OCI-M1 (cell line): ENCODE results near the gene PEDS1.
"Not testable (repeated sequence)": the region's sequence is repeated elsewhere in the genome, so short reads cannot be mapped to it uniquely, and the experiment has no call there.

Experiments
- DNase-seq: peaks from one replicate; lab custom pipeline; 2025; lab: John Stamatoyannopoulos, UW

PEDS1 gene

DNA sequence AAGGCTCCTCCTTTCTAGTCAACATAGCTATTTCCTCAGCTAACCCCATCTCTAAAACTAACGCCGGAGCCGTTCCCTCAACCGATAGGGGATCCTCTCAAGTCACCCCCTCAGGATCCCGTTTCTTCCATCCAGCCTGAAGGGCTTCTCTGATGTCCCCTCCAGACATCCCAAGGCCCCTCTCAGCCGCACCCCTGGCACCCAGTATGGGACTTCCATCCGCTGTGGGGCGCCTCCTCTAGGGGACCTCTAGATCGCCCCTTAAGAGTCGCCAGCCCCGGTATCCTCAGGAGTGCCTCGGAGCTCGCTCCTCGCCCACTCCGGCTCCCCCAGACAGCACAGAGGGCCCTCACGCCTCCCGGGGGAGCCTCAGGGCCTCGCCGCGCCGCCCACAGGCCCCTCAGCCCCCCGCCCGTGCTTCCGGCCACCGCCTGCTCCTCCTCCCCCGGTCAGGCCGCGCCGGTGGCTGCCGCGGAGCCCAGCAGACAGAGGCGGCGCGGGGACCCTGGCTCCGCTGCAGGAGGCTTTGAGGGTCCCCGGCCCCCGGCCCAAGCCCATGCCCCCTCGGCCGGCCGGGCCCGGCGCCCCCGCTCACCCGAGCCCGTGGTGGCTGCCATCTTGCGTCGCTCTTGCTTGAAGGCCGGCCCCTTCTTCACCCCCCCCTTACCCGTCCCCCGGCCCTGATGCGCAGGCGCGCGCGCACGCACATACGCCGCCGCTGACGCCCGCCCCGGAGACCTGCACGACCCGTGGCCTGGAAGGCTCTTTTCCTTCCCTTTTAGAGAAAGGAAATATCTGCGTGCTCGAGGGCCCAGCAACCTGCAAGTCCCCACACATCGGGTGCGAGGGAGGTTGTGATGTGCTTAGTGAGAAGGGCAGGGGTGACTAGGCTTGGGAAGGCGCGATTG lies 40.8 kb downstream of the PEDS1 start, which contains the start of gene UBE2V1:
Gene UBE2V1 (minus strand): TSS at position 639 of the 908 bp plus-strand sequence. CDS start 22 bp downstream, at position 617.
- DNase-seq, result peak; percentile 92

DNA sequence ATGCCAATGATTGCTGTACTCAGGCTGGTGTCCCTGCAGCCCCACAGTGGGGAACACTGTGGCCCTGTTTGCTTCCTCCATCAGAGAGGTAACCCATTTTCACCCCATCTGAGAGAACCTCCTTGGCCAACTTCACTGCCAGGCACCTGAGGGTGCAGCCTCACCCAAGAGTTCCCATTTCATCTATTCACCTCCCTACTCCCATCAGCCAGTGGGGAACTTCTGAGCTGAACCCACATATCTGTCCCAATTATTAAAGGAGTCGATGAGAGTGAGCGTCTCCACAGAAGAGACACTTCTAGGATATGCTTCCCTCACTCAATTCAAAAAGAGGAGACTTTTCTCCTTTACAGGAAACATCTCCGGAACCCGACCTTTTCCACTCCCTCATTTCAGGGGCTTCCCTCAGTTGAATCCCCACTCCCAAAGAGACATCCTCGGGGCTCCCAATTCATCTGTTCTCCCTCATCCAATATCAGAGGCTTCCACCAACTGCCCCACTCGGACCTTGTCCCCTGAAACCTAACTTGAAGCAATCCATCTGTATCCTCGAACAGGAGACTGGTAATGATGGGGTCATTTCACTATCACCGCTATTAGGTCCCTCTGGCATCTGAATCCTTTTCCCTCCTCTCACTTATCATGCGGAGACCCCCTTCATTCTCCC lies 41.6 kb downstream of the PEDS1 start:
- DNase-seq, result peak; percentile 26

DNA sequence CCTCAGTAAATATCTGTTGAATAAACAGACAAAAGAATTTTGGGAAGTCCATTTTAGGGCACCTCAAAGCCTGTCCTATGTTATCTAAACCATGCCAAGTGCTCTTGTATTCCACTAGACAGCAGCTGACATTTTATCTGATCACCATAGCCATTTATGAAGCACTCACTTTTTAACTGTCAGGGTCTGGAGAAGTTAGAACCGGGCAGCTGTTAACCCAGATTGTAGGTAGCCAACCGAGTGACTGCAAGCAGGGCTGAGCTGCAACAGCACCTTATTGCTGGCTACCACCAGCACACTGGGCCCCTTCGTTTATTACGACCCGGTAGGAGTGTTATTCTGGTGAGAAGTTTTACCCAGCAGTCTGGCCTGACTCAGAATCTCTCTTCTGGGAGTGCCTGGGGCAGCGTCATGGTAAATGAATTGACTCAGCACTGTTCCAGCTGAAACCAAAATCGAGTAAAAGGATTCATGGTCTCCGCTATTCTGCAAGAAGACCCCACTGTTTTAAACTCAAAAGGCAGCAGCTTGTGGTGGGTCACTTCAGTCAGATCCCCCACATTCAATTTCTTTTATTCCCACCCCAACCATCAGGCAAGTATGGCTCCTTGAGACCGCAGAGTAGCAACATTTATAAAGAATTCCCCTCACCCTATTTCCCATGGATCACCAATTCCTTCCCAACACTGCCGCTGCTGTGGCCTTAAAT lies 42.2 kb downstream of the PEDS1 start:
- peak; percentile 85 for DNase-seq

DNA sequence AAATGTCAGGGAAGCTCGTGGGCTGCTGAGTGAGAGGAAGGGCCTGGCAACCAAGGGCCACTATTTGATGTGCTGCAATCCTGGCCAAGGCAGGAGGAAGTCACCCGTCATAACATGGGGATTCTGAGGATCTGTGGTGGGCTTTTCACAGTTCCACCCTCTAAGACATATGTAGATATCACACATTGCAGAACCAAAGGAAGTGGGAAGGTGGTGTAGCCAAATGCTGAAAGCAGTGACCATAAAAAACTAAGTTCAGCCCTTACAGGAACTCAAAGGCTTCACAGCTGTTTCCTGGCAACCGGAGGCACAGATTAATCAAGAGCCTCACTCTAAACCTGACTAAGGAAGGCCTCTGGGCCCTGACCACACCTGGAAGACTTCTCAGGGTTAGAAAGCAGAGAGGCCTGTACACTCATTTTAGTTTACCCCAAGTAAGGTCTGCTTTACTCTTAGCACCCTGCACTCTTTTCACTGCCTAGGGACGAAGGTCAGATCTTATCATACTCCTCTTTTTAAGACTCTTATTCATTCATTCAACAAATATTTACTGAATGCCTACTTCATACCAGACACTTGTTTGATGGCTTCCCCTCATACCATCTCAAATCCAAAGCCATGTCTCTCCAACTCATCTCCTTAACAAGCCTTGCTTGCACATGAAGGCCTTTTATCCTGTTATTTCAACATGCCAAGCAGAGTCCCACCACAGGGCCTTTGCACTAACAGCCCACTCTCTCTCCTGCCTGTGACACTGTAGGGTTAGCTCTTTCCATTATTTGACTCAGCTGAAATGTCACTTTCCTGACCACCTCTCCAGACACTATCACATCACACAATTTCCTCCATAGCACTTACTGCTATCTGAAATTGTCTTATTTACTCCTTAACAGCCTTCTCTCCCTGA lies 43.1 kb downstream of the PEDS1 start:
- peak; percentile 38 for DNase-seq

DNA sequence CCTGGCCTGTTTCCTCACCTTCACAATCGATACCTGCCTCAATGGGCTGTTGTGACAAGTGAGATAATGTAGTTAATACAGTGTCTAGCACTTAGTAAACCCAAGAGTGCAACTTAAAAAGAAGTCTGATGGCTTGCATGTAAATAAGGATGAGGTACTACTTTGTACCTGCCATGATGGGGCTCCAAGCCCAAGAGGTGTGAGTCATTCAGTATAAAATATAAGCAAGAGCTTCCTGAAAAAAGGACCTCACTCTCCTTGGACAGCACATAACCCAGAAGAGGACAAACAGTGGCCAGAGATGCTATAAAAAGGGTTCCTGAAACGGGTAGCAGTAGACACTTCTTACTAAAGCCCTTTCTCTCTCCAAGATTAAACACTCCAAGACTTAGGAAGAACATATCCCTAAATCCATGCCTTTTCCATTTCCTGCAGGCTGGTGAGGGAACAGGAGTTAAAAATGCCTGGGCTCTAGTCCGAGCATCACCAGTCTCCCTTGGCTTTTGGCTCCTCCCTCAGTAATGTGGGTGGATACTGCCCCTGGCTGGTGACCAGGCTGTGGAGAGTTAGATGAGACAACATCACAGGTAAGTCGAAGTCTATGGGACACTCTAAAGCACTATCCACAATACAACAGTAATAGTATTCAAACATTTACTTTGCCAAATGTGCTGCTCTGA lies 44.8 kb downstream of the PEDS1 start:
- DNase-seq, result no peak

DNA sequence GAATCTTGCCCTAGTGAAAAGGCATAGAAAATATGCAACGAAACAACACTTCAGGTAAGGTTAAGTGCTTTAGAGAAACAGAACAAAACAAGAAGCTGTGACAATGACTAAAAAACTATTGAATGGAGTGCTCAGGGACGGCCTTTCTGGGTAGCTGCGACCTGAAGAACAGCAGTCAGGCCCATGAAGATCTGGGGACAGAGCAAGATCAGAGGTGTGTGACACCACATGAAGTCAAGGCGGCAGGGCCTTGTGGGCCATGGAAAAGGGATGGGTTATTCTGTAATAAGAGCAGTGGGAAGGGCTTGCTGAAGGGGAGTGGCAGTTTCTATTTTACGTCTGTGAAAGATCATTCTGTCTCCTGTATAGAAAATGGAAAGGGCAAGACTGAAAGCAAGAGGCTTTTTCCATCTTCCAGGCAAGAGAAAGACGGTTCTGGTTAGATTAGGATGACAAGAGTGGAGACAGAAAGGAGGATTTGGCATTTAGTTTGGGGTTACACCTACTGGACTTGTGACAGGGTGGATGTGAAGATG lies 45.7 kb downstream of the PEDS1 start:
- no peak for DNase-seq

DNA sequence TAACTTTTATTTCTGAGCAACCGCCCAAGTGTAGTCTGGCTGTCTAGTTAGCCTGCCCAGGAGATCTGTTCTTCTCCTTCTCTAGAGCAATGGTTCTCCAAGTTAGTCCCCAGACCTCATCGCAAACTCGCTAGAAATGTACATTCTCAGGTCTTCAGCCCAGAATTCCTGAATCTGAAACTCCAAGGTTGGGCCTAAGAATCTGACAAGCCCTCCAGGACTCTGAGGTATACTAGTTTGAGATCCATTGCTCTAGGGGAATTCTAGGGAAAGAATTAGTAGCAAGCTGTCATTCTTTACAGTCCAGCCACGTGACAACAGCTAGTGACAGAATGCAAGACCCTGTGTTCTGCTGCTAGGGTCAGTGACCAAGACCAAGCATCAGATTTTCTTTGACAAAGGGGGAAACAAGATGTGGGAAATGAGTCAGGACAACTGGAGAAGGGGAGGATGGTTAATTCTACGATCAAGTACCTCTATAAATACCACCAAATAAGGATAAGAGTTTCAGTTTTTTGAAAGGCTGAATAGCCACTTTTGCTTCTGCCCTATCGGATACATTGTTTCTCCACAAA lies 46.4 kb downstream of the PEDS1 start:
- no peak for DNase-seq

DNA sequence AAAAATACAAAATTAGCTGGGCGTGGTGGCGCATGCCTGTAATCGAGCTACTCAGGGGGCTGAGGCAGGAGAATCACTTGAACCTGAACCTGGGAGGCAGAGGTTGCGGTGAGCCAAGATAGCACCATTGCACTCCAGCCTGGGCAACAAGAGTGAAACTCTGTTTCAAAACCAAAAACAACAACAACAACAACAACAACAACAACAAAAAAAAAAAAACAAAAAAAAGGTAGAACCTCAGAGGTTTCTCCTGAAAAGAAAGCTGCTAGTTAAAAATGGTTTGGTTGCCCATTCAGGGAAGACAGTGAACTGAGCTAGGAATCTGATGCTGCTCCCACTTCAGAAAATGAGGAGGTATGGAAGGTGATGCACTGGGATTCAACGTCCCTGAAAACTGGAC lies 46.9 kb downstream of the PEDS1 start:
- not testable (repeated sequence) for DNase-seq
